Measurements from ENCODE around the gene MYL7.

Gene MYL7

GRCh38 chr7:44098092-44099068 lies 42.8 kb downstream of the MYL7 start:
- DNase-seq: no peak

- DNase-seq: no peak
Observed at GRCh38 chr7:44097064-44097932, 43.8 kb downstream of the MYL7 start.

- DNase-seq: no peak
Observed at GRCh38 chr7:44096326-44096881, 44.7 kb downstream of the MYL7 start.

- DNase-seq: no peak
Observed at GRCh38 chr7:44095781-44096180, 45.4 kb downstream of the MYL7 start.

GRCh38 chr7:44094883-44095592 lies 46.1 kb downstream of the MYL7 start:
- no peak for DNase-seq

- DNase-seq: no peak
Observed at GRCh38 chr7:44094365-44094764, 46.8 kb downstream of the MYL7 start.

GRCh38 chr7:44093102-44093641 lies 48.0 kb downstream of the MYL7 start:
- DNase-seq: no peak

All from CD4-positive, alpha-beta T cell treated with Interleukin-4 for 4 hours (primary cell).